Spleen (tissue), 7 donors: ENCODE data around the gene ARF3.

ENCODE experiments used
- CTCF ChIP-seq, 11 experiments: fragments of 200-600 bp in 7 of 11; fragments of 450-650 bp in 4 of 11; sonication (generic) in 4 of 11; IDR thresholded peaks in 8 of 11; conservative IDR thresholded peaks in 3 of 11; 1 replicate in 7 of 11; 2 replicates in 4 of 11; pipeline versions ENCODE4 v1.4.0 to v1.8.0; 2016 to 2021; ENCODE audit warnings: antibody characterized with exemption in 11 of 11, inconsistent platforms in 4 of 11, mild to moderate bottlenecking in 1 of 11
- POLR2AphosphoS5 ChIP-seq, 3 donors: sonication (generic); formaldehyde crosslinking; IDR thresholded peaks; one replicate each; pipeline ENCODE4 v1.5.1; 2017; ENCODE audit warnings: antibody characterized with exemption in 3 of 3
- donor health status: DM: no; HTN: no; CAD: no; lungs with moderate emphysema.
- donor health status: DM: no; HTN: no; CAD: no.
- donor health status: DM: no; HTN: no; CAD: no.

GRCh38 chr12:48982397-48983080, 25.3 kb upstream of the ARF3 start:
- TF ChIP-seq POLR2AphosphoS5 (IDR thresholded peaks at IDR 0.05) (no peak), CTCF (IDR thresholded peaks at IDR 0.05 in 8 of 11, conservative IDR thresholded peaks at IDR 0.05 in 3 of 11) (no peak)
